ENCODE results near the gene CCDC81.

The CCDC81 gene

DNA sequence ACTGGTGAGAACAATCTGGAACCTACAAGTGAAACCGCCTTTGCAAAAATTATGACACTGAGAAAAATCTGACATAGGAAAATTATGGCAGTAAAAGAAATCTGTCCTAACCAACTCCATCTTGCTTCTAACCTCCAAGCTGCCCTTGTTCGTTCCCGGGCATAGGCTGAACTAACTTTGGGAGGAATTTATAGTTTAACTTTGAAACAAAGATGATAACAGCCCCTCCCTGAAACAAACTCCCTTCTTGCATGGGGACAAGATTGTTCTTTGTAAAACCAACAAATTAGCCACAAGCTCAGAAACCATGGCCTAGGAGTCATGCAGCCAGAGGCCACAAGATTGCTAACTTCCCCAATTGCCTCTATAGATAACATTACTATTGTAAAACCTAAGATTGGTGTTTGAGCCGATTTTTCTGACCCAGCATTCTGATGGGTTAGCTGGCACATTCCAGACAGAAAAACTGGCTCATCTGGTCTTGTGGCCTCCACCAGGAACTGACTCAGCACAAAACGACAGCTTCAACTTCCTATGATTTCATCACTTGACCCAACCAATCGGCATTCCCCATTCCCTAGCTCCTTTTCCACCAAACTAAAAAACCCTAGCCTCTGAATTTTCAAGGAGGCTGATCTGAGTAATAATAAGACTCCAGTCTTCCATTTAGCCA lies 3.6 kb upstream of the CCDC81 start:
- DNase-seq (ENCODE audit: extremely low spot score): no peak
- TF ChIP-seq FOXK2 (IDR thresholded peaks at IDR 0.05): no peak
- no peak for TF ChIP-seq ELF4 (IDR thresholded peaks at IDR 0.05)
- TF ChIP-seq, protein P1, sequence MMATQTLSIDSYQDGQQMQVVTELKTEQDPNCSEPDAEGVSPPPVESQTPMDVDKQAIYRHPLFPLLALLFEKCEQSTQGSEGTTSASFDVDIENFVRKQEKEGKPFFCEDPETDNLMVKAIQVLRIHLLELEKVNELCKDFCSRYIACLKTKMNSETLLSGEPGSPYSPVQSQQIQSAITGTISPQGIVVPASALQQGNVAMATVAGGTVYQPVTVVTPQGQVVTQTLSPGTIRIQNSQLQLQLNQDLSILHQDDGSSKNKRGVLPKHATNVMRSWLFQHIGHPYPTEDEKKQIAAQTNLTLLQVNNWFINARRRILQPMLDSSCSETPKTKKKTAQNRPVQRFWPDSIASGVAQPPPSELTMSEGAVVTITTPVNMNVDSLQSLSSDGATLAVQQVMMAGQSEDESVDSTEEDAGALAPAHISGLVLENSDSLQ (IDR thresholded peaks at IDR 0.05): no peak
- no peak for TF ChIP-seq CTBP1 (IDR thresholded peaks at IDR 0.05; ENCODE audit: borderline replicate concordance)
- TF ChIP-seq TARDBP (IDR thresholded peaks at IDR 0.05): no peak
- ChIA-PET CTCF (interaction anchor here (0.6 to 0.9 kb wide), 2 partner anchors 9 to 10 kb away, joined by 3 read pairs; no protein-coding TSS in a partner anchor), POLR2A (no interaction called here)

DNA sequence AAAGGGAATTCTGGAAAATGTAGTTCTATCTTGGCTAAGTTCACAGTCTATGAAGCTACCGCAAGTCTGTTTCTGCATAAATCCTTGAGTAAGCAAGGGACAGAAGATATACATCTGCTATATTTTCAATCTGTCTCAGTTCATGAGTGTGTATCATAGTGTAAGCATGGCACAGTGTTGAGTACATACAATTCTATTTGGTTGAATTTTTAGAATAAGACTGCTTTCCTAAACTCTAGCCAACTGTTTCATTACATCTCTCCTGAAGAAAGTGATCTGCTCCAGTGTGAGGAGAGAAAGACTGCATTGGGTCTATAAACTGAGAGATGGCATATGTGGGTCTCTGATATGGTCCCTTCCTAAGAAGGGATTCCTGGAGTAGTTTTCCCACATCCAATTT lies 2.6 kb upstream of the CCDC81 start:
- TF ChIP-seq FOXA1 (IDR thresholded peaks at IDR 0.05) (no peak), FOXM1 (IDR thresholded peaks at IDR 0.05; ENCODE audit: borderline replicate concordance) (no peak), CTBP1 (IDR thresholded peaks at IDR 0.05; ENCODE audit: borderline replicate concordance) (no peak), FOXK2 (IDR thresholded peaks at IDR 0.05) (no peak), ZNF384 (IDR thresholded peaks at IDR 0.05) (no peak), HDGF (IDR thresholded peaks at IDR 0.05; ENCODE audit: borderline replicate concordance) (no peak), ELF4 (IDR thresholded peaks at IDR 0.05) (no peak), LEF1 (IDR thresholded peaks at IDR 0.05; ENCODE audit: borderline replicate concordance) (no peak), TARDBP (IDR thresholded peaks at IDR 0.05) (no peak), SUZ12 (IDR thresholded peaks at IDR 0.05) (no peak), SP1 (IDR thresholded peaks at IDR 0.05) (no peak), NFRKB (IDR thresholded peaks at IDR 0.05) (no peak), L3MBTL2 (conservative IDR thresholded peaks at IDR 0.05) (no peak), ARNT (IDR thresholded peaks at IDR 0.05) (no peak), BHLHE40 (IDR thresholded peaks at IDR 0.05; ENCODE audit: borderline replicate concordance) (no peak)
- TF ChIP-seq, protein P1 (IDR thresholded peaks at IDR 0.05): no peak
- ChIA-PET POLR2A (no interaction called here), CTCF (no interaction called here)
- DNase-seq (ENCODE audit: extremely low spot score): no peak

DNA sequence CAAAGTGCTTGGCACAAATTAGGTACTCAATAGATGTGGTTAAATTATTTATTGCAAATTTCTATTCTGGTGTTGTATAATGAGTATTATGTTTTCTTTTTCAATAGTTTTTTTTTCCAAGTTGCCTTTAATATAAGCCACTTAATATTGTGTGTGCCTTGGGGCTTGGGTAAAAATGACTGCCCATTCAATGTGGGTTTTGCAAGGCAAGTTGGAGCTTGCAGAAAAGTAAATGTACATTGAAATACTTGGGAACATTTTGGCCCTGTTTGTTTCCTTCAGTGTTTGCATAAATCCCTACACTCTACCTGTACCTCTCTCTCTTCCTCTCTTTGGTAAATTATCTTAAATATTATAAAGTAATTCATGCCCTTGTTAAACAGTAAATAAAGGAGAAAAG lies 2.1 kb upstream of the CCDC81 start:
- POLR2A ChIA-PET: no interaction called here
- DNase-seq (ENCODE audit: extremely low spot score): no peak
- TF ChIP-seq, protein P1 (IDR thresholded peaks at IDR 0.05): no peak
- TF ChIP-seq FOXA1 (IDR thresholded peaks at IDR 0.05): no peak
- TF ChIP-seq ELF4 (IDR thresholded peaks at IDR 0.05): no peak
- TF ChIP-seq TARDBP (IDR thresholded peaks at IDR 0.05): no peak
- TF ChIP-seq CTBP1 (IDR thresholded peaks at IDR 0.05; ENCODE audit: borderline replicate concordance): no peak
- no peak for TF ChIP-seq ARNT (IDR thresholded peaks at IDR 0.05)
- TF ChIP-seq NFRKB (IDR thresholded peaks at IDR 0.05): no peak
- TF ChIP-seq SUZ12 (IDR thresholded peaks at IDR 0.05): no peak
- TF ChIP-seq ZNF384 (IDR thresholded peaks at IDR 0.05): no peak
- TF ChIP-seq FOXK2 (IDR thresholded peaks at IDR 0.05): no peak
- no peak for TF ChIP-seq L3MBTL2 (conservative IDR thresholded peaks at IDR 0.05)
- TF ChIP-seq LEF1 (IDR thresholded peaks at IDR 0.05; ENCODE audit: borderline replicate concordance): no peak
- CTCF ChIA-PET: no interaction called here

DNA sequence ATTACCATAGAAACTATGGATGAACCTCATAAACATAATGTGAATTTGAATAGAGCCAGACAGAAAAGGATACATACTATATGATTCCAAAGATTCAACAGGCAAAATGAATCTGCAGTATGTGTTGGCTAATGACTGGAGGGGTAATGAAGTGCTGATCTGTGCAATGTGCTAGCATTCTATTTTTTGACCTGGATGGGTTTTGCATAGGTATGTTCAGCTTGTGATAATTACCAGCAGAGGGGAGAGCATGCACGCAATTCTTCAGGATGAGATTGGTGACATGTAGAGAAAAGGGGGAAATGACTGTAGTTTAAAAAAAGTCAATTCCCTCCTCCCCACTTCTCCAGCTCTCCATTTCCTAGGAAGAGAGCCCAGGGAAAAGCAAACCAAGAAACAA lies 618 bp upstream of the CCDC81 start:
- ChIA-PET CTCF (no interaction called here), POLR2A (no interaction called here)
- no peak for DNase-seq (ENCODE audit: extremely low spot score)
- no peak for TF ChIP-seq TARDBP (IDR thresholded peaks at IDR 0.05)
- TF ChIP-seq HDGF (IDR thresholded peaks at IDR 0.05; ENCODE audit: borderline replicate concordance): no peak
- TF ChIP-seq SUZ12 (IDR thresholded peaks at IDR 0.05): no peak
- TF ChIP-seq ARNT (IDR thresholded peaks at IDR 0.05): no peak

DNA sequence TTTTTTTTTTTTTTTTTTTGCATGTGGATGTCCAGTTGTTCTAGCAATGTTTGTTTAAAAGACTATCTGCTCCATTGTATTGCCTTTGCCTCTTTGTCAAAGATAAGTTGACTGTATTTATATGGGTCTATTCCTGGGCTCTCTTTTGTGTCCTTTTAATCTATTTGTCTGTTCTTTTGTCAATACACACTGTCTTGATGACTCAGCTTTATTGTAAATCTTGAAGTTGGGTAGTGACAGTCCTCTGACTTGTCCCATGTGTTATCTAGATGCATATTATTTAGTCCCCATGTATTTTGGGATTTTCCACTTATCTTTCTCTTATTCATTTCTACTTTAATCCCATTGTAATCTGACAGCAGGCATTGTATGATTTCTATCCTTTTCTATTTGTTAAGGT lies 3.3 kb downstream of the CCDC81 start:
- CTCF ChIA-PET: interaction anchor here (0.6 kb wide), 1 partner anchor 17 kb away, joined by 3 read pairs; no protein-coding TSS in a partner anchor
- DNase-seq (ENCODE audit: extremely low spot score): no peak
- TF ChIP-seq BHLHE40 (IDR thresholded peaks at IDR 0.05; ENCODE audit: borderline replicate concordance) (no peak), FOXK2 (IDR thresholded peaks at IDR 0.05) (no peak), NFRKB (IDR thresholded peaks at IDR 0.05) (no peak), ARNT (IDR thresholded peaks at IDR 0.05) (no peak), FOXM1 (IDR thresholded peaks at IDR 0.05; ENCODE audit: borderline replicate concordance) (no peak), ZNF384 (IDR thresholded peaks at IDR 0.05) (no peak), LEF1 (IDR thresholded peaks at IDR 0.05; ENCODE audit: borderline replicate concordance) (no peak), SUZ12 (IDR thresholded peaks at IDR 0.05) (no peak), FOXA1 (IDR thresholded peaks at IDR 0.05) (no peak)
- TF ChIP-seq, protein P1 (IDR thresholded peaks at IDR 0.05): no peak
- POLR2A ChIA-PET: no interaction called here
